ENCODE data around the gene KIF14. TPM values are rescaled to one million over a fixed set of nuclear protein-coding genes. Genes with fewer than 3 reads are reported as not detected.

The KIF14 gene
- total RNA-seq, 1 experiment from 2014 or later: 17.8 TPM

GRCh38 chr1:200640963-200641401 is 20.4 kb upstream of the KIF14 start:
- ATAC-seq (no peak), DNase-seq (ENCODE audit: low read depth, low spot score) (no peak)
- TF ChIP-seq TCF7L2 (IDR thresholded peaks at IDR 0.05; ENCODE audit: low read depth, low read length): no peak
- no peak for TF ChIP-seq SIN3A (IDR thresholded peaks at IDR 0.05; ENCODE audit: borderline replicate concordance, insufficient read depth, low read depth, low read length)
- TF ChIP-seq, protein P1, sequence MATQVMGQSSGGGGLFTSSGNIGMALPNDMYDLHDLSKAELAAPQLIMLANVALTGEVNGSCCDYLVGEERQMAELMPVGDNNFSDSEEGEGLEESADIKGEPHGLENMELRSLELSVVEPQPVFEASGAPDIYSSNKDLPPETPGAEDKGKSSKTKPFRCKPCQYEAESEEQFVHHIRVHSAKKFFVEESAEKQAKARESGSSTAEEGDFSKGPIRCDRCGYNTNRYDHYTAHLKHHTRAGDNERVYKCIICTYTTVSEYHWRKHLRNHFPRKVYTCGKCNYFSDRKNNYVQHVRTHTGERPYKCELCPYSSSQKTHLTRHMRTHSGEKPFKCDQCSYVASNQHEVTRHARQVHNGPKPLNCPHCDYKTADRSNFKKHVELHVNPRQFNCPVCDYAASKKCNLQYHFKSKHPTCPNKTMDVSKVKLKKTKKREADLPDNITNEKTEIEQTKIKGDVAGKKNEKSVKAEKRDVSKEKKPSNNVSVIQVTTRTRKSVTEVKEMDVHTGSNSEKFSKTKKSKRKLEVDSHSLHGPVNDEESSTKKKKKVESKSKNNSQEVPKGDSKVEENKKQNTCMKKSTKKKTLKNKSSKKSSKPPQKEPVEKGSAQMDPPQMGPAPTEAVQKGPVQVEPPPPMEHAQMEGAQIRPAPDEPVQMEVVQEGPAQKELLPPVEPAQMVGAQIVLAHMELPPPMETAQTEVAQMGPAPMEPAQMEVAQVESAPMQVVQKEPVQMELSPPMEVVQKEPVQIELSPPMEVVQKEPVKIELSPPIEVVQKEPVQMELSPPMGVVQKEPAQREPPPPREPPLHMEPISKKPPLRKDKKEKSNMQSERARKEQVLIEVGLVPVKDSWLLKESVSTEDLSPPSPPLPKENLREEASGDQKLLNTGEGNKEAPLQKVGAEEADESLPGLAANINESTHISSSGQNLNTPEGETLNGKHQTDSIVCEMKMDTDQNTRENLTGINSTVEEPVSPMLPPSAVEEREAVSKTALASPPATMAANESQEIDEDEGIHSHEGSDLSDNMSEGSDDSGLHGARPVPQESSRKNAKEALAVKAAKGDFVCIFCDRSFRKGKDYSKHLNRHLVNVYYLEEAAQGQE (IDR thresholded peaks at IDR 0.05; ENCODE audit: insufficient read depth in 1 of 2, low read depth in 2 of 2, low read length in 1 of 2): no peak
- TF ChIP-seq, protein P2, sequence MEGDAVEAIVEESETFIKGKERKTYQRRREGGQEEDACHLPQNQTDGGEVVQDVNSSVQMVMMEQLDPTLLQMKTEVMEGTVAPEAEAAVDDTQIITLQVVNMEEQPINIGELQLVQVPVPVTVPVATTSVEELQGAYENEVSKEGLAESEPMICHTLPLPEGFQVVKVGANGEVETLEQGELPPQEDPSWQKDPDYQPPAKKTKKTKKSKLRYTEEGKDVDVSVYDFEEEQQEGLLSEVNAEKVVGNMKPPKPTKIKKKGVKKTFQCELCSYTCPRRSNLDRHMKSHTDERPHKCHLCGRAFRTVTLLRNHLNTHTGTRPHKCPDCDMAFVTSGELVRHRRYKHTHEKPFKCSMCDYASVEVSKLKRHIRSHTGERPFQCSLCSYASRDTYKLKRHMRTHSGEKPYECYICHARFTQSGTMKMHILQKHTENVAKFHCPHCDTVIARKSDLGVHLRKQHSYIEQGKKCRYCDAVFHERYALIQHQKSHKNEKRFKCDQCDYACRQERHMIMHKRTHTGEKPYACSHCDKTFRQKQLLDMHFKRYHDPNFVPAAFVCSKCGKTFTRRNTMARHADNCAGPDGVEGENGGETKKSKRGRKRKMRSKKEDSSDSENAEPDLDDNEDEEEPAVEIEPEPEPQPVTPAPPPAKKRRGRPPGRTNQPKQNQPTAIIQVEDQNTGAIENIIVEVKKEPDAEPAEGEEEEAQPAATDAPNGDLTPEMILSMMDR (IDR thresholded peaks at IDR 0.05): no peak
- TF ChIP-seq POLR2AphosphoS5 (IDR thresholded peaks at IDR 0.05; ENCODE audit: low read depth, low read length): no peak
- Histone ChIP-seq H3K27ac (ENCODE audit: low read length) (no peak overlapping the region), H3K4me3 (ENCODE audit: low read depth in 2 of 2, low read length in 2 of 2) (no peak overlapping the region), H3K36me3 (ENCODE audit: control insufficient read depth, insufficient read depth, low read length) (no peaks in the 10 kb centered on the region), H3K27me3 (ENCODE audit: control insufficient read depth, insufficient read depth, low read length) (no peaks in the 10 kb centered on the region), H3K4me1 (ENCODE audit: control insufficient read depth, insufficient read depth, low read length) (no peaks in the 10 kb centered on the region), H3K9me3 (ENCODE audit: control insufficient read depth, insufficient read depth, low read depth, low read length) (no peaks in the 10 kb centered on the region)
- POLR2A ChIA-PET: interaction anchor here (0.6 kb wide), 1 partner anchor 8 kb away, joined by 6 read pairs; no protein-coding TSS in a partner anchor
- in situ Hi-C loops (cut with HindIII; ENCODE audit: low pct_unique_long_range_greater_than_20kb, low sequenced_read_pairs): no loop called here
- intact Hi-C loops (cut with micrococcal nuclease; ENCODE audit: unreplicated experiment): no loop called here
- BruUV-seq (replicated peaks): no TSS peak
- CTCF ChIA-PET: no interaction called here

DNA sequence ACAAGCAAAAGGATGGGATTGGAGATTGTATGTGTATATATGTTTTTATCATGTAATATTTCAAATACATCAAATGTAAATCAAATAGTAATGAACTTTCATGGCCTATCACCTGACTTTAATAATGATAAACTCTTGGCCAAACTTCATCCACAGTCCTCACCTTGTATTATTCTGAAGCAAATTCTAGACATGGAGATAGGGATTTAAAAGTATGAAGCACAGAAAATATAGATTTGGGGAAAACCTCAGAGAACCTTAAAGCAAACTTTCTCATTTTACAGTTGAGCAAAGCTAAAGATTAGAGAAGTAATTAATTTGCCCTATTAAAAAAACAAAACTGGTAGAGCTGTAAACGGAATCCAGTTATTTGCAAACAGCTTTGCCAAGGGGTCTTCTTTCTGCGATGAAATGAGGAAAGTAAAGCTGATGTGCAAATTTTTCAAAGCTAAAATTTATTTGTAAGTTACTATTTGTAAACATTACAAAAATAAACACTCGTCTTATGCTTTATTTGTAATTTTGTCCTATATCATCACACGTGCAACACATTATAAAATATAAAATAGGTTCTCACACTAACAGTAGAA is 19.9 kb upstream of the KIF14 start:
- Histone ChIP-seq H3K27ac (ENCODE audit: low read length) (no peak overlapping the region), H3K4me3 (ENCODE audit: low read depth in 2 of 2, low read length in 2 of 2) (no peak overlapping the region), H3K36me3 (ENCODE audit: control insufficient read depth, insufficient read depth, low read length) (no peaks in the 10 kb centered on the region), H3K9me3 (ENCODE audit: control insufficient read depth, insufficient read depth, low read depth, low read length) (no peaks in the 10 kb centered on the region), H3K27me3 (ENCODE audit: control insufficient read depth, insufficient read depth, low read length) (no peaks in the 10 kb centered on the region), H3K4me1 (ENCODE audit: control insufficient read depth, insufficient read depth, low read length) (no peaks in the 10 kb centered on the region)
- no peak for TF ChIP-seq SIN3A (IDR thresholded peaks at IDR 0.05; ENCODE audit: borderline replicate concordance, insufficient read depth, low read depth, low read length)
- TF ChIP-seq, protein P1 (IDR thresholded peaks at IDR 0.05; ENCODE audit: insufficient read depth in 1 of 2, low read depth in 2 of 2, low read length in 1 of 2): no peak
- ChIA-PET CTCF (interaction anchor here (0.6 kb wide), 1 partner anchor 128 kb away, joined by 4 read pairs; no protein-coding TSS in a partner anchor), POLR2A (interaction anchor here (0.6 kb wide), 1 partner anchor 7 kb away, joined by 6 read pairs; no protein-coding TSS in a partner anchor)
- intact Hi-C loops (cut with micrococcal nuclease; ENCODE audit: unreplicated experiment): no loop called here
- no peak for DNase-seq (ENCODE audit: low read depth, low spot score)
- in situ Hi-C loops (cut with HindIII; ENCODE audit: low pct_unique_long_range_greater_than_20kb, low sequenced_read_pairs): no loop called here
- BruUV-seq (replicated peaks): no TSS peak
- no peak for ATAC-seq

All from Panc1 (cell line).